ENCODE measurements around the gene PDE4D. TPM values are rescaled to one million over a fixed set of nuclear protein-coding genes. Genes with fewer than 3 reads are reported as not detected.

The PDE4D gene
- total RNA-seq, 4 donors from 2014 or later, result 35.0 to 121 (median 63.4) TPM

DNA sequence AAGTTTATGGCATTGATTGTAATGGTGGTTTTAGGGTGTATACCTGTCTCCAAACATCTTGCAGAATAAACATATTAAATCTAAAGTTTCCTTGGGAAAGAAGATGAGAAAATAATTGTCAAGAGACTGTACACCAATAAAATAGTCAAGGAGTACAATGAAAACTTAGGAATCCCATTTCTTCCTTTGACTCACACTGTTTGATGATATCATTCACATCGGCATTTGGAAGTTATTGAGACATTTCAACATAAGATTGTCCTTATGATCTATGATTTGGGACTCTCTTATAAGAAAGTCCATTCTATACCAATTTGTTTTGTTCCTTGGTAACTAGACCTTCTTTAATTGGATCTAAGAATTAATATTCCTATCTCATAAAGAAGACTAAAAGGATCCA lies 828.0 kb downstream of the PDE4D start:
- Histone ChIP-seq H3K27ac (no peak overlapping the region), H3K36me3 (no peaks in the 10 kb centered on the region), H3K4me3 (no peak overlapping the region), H3K4me1 (peaks cover 0 to 32% (median 3%) of the 10 kb centered on the region in 3 donors), H3K27me3 (no peaks in the 10 kb centered on the region), H3K9me3 (no peaks in the 10 kb centered on the region)
- ATAC-seq, result no peak
- TF ChIP-seq, protein P1, sequence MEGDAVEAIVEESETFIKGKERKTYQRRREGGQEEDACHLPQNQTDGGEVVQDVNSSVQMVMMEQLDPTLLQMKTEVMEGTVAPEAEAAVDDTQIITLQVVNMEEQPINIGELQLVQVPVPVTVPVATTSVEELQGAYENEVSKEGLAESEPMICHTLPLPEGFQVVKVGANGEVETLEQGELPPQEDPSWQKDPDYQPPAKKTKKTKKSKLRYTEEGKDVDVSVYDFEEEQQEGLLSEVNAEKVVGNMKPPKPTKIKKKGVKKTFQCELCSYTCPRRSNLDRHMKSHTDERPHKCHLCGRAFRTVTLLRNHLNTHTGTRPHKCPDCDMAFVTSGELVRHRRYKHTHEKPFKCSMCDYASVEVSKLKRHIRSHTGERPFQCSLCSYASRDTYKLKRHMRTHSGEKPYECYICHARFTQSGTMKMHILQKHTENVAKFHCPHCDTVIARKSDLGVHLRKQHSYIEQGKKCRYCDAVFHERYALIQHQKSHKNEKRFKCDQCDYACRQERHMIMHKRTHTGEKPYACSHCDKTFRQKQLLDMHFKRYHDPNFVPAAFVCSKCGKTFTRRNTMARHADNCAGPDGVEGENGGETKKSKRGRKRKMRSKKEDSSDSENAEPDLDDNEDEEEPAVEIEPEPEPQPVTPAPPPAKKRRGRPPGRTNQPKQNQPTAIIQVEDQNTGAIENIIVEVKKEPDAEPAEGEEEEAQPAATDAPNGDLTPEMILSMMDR (IDR thresholded peaks at IDR 0.05), result no peak
- 79 to 93% methylated on average over 1 of the region's 1 CpG for WGBS, 2 donors (ENCODE audit: low coverage in 1 of 2)

DNA sequence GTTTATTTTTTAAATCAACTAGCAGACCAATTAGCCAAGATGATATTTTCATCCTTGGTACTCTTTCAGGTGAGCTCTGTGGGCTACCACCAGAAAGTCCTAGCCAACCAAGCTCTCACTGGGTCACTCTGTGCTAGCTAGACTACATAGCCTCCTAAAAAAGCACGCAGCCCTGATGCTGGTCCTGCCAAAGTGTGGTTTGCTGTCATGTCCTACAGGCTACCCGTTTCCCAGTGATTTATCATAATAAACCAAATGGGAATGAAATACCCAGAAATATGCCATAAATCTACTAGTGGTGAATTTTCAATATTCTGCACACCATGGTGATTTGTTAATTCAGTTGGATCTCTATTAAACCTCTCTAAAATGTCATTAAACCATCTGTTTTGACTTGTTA lies 829.2 kb downstream of the PDE4D start:
- Histone ChIP-seq H3K9me3 (no peaks in the 10 kb centered on the region), H3K27ac (no peak overlapping the region), H3K4me1 (peaks cover 0 to 30% (median 3%) of the 10 kb centered on the region in 3 donors), H3K36me3 (no peaks in the 10 kb centered on the region), H3K27me3 (no peaks in the 10 kb centered on the region), H3K4me3 (no peak overlapping the region)
- TF ChIP-seq POLR2AphosphoS5 (IDR thresholded peaks at IDR 0.05), result no peak
- TF ChIP-seq POLR2A (IDR thresholded peaks at IDR 0.05), result no peak
- TF ChIP-seq, protein P1 (IDR thresholded peaks at IDR 0.05), result no peak
- no peak for TF ChIP-seq EP300 (IDR thresholded peaks at IDR 0.05)
- no peak for ATAC-seq
- 59% methylated on average over 2 of the region's 2 CpGs for WGBS, 2 donors (ENCODE audit: low coverage in 1 of 2)

DNA sequence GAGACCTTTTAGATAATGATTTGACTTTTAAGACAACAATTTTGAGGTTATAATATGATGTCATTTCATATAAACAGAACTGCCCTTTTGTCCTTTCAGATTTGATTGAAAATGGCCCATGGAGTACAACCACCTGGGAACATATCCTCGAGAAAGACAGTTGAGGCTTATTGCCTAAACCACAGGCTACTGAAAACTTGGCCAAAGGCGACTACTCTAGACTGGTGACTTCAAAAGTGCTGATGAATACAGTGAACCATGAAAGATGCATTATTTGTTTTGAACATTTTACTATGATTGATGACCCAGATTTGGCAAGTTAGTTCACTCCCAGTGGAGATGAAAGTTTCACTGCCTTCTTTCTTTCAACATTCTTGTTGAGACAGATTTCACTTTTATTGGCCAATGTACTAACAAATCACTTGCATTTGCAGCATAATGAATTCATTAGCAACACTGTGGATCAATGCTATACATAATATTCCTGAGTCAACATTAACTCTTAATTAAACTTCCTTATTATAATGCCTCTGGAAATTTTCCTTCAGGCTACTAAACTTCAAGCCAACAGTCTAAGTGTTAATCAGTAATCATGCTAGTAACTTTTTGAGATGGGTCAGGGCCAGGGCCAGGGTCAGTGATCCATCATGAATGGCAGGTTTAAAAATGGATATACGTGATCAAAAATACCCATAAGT lies 830.4 kb downstream of the PDE4D start:
- WGBS, 2 donors (ENCODE audit: low coverage in 1 of 2), result 57 to 65% methylated on average over 3 of the region's 3 CpGs
- H3K27me3 ChIP-seq, result no peaks in the 10 kb centered on the region

DNA sequence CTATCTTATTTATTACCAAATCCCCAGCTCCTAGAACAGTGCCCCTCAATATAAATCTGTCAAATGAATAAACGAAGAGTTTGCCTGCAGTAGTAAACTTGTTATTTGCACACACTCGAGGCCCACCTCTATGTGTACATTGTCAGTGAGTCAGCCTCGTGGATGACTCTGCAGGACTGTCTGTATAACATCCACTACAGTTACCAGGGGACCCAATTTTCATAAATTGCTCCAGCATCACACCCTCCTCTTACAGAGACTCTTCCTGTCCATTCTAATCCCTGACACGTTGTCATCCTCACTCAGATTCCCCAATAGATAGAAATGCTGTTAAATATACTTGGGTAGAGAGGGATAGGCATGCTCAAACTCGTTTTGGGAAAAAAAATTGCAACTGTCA lies 832.1 kb downstream of the PDE4D start:
- Histone ChIP-seq H3K27me3 (no peaks in the 10 kb centered on the region), H3K36me3 (peaks cover 0 to 10% of the 10 kb centered on the region in 2 donors), H3K4me1 (peaks cover 0 to 25% (median 0%) of the 10 kb centered on the region in 3 donors), H3K27ac (no peak overlapping the region), H3K4me3 (no peak overlapping the region), H3K9me3 (no peaks in the 10 kb centered on the region)
- WGBS, 2 donors (ENCODE audit: low coverage in 1 of 2), result 58 to 69% methylated on average over 4 to 5 of the region's 5 CpGs
- TF ChIP-seq, protein P1 (IDR thresholded peaks at IDR 0.05), result no peak
- no peak for TF ChIP-seq POLR2AphosphoS5 (IDR thresholded peaks at IDR 0.05)
- TF ChIP-seq POLR2A (IDR thresholded peaks at IDR 0.05), result no peak
- no peak for TF ChIP-seq EP300 (IDR thresholded peaks at IDR 0.05)
- no peak for ATAC-seq

More for the DNA sequence above, 830.4 kb downstream of the PDE4D start:
- no peak overlapping the region for H3K27ac ChIP-seq
- ATAC-seq, result peak; percentile 90
- H3K36me3 ChIP-seq, result no peaks in the 10 kb centered on the region
- TF ChIP-seq, protein P1 (IDR thresholded peaks at IDR 0.05), result no peak
- peak; percentile 54 for TF ChIP-seq POLR2AphosphoS5 (IDR thresholded peaks at IDR 0.05)
- TF ChIP-seq POLR2A (IDR thresholded peaks at IDR 0.05), result no peak
- no peak for TF ChIP-seq EP300 (IDR thresholded peaks at IDR 0.05)
- H3K9me3 ChIP-seq, result no peaks in the 10 kb centered on the region
- no peak overlapping the region for H3K4me3 ChIP-seq
- peaks cover 0 to 25% (median 0%) of the 10 kb centered on the region in 3 donors for H3K4me1 ChIP-seq
